ENCODE measurements around the gene SYNPO2. TPM values are rescaled to one million over a fixed set of nuclear protein-coding genes. Genes with fewer than 3 reads are reported as not detected.
A peak's percentile ranks its signal among the peaks of the same experiment; 100 is the strongest.

SYNPO2 gene
- polyA plus RNA-seq, 1 donor (not counting 4 experiments of a cell fraction or from before 2014, with no cell fraction given): 0.34 TPM

- no peak overlapping the region for H3K4me2 ChIP-seq (ENCODE audit: control insufficient read depth, extremely low read depth, insufficient read depth, low read depth, low read length)
- H3K9me1 ChIP-seq (ENCODE audit: control insufficient read depth, extremely low read depth, insufficient read depth, low read length): no peaks in the 10 kb centered on the region
- dilution Hi-C loops (cut with MboI; ENCODE audit: extremely low pct_ligation_motif_present, low sequenced_read_pairs): no loop called here
- H3K27me3 ChIP-seq (ENCODE audit: control insufficient read depth, extremely low read depth, insufficient read depth, low read length): no peaks in the 10 kb centered on the region
- H2AFZ ChIP-seq (ENCODE audit: control insufficient read depth, low read length): no peak overlapping the region
- no peak overlapping the region for H3K4me3 ChIP-seq (ENCODE audit: control insufficient read depth in 2 of 3, extremely low read depth in 1 of 3, insufficient read depth in 2 of 3, low read depth in 1 of 3, low read length in 3 of 3)
- H3K79me2 ChIP-seq (ENCODE audit: control insufficient read depth, insufficient read depth, low read length): no peaks in the 10 kb centered on the region
- no peak for TF ChIP-seq EZH2 (IDR thresholded peaks at IDR 0.05; ENCODE audit: low read length)
- TF ChIP-seq CTCF (optimal IDR thresholded peaks at IDR 0.05 in 1 of 3, IDR thresholded peaks at IDR 0.05 in 1 of 3, conservative IDR thresholded peaks at IDR 0.05 in 1 of 3; ENCODE audit: extremely low read depth in 1 of 3, insufficient read depth in 2 of 3, low read length in 3 of 3): no peak
- H4K20me1 ChIP-seq (ENCODE audit: control insufficient read depth, extremely low read depth, insufficient read depth, low read length): no peaks in the 10 kb centered on the region
- no peaks in the 10 kb centered on the region for H3K36me3 ChIP-seq (ENCODE audit: control insufficient read depth in 2 of 2, extremely low read depth in 1 of 2, insufficient read depth in 2 of 2, low read length in 2 of 2)
- no peak overlapping the region for H3K27ac ChIP-seq (ENCODE audit: control insufficient read depth, insufficient read depth, low read length)
- no peaks in the 10 kb centered on the region for H3K9me3 ChIP-seq (ENCODE audit: control insufficient read depth, low read depth, low read length)
- no peak for DNase-seq (ENCODE audit: low read depth, low spot score)
- H3K9ac ChIP-seq (ENCODE audit: control insufficient read depth, extremely low read depth, insufficient read depth, low read length): no peak overlapping the region
- H3K4me1 ChIP-seq (ENCODE audit: control insufficient read depth, extremely low read depth, insufficient read depth, low read length): peaks cover 15% of the 10 kb centered on the region
- no peak for FAIRE-seq
These were observed 3.9 kb upstream of the SYNPO2 start for GRCh38 chr4:118884716-118885115.

GRCh38 chr4:118889312-118889691 lies 648 bp downstream of the SYNPO2 start:
- DNase-seq (ENCODE audit: low read depth, low spot score): no peak
- Histone ChIP-seq H4K20me1 (ENCODE audit: control insufficient read depth, extremely low read depth, insufficient read depth, low read length) (no peaks in the 10 kb centered on the region), H3K9me3 (ENCODE audit: control insufficient read depth, low read depth, low read length) (no peaks in the 10 kb centered on the region), H3K36me3 (ENCODE audit: control insufficient read depth in 2 of 2, extremely low read depth in 1 of 2, insufficient read depth in 2 of 2, low read length in 2 of 2) (no peaks in the 10 kb centered on the region), H3K9me1 (ENCODE audit: control insufficient read depth, extremely low read depth, insufficient read depth, low read length) (no peaks in the 10 kb centered on the region), H3K79me2 (ENCODE audit: control insufficient read depth, insufficient read depth, low read length) (no peaks in the 10 kb centered on the region), H2AFZ (ENCODE audit: control insufficient read depth, low read length) (peak overlapping the region; percentile 96), H3K4me3 (ENCODE audit: control insufficient read depth in 2 of 3, extremely low read depth in 1 of 3, insufficient read depth in 2 of 3, low read depth in 1 of 3, low read length in 3 of 3) (peak overlapping the region in 2 of 3 experiments; percentile 71 to 81), H3K4me2 (ENCODE audit: control insufficient read depth, extremely low read depth, insufficient read depth, low read depth, low read length) (peak overlapping the region; percentile 97), H3K27ac (ENCODE audit: control insufficient read depth, insufficient read depth, low read length) (no peak overlapping the region), H3K4me1 (ENCODE audit: control insufficient read depth, extremely low read depth, insufficient read depth, low read length) (peaks cover 15% of the 10 kb centered on the region), H3K9ac (ENCODE audit: control insufficient read depth, extremely low read depth, insufficient read depth, low read length) (peak overlapping the region; percentile 57), H3K27me3 (ENCODE audit: control insufficient read depth, extremely low read depth, insufficient read depth, low read length) (no peaks in the 10 kb centered on the region)
- no peak for TF ChIP-seq CTCF (optimal IDR thresholded peaks at IDR 0.05 in 1 of 3, IDR thresholded peaks at IDR 0.05 in 1 of 3, conservative IDR thresholded peaks at IDR 0.05 in 1 of 3; ENCODE audit: extremely low read depth in 1 of 3, insufficient read depth in 2 of 3, low read length in 3 of 3)
- FAIRE-seq: no peak
- dilution Hi-C loops (cut with MboI; ENCODE audit: extremely low pct_ligation_motif_present, low sequenced_read_pairs): no loop called here
